Gastroesophageal sphincter (tissue), 4 donors: ENCODE results near the gene OR10W1. TPM values are rescaled to one million over a fixed set of nuclear protein-coding genes. Genes with fewer than 3 reads are reported as not detected.

Experiments used
- ATAC-seq: fragments of 150-250 bp; one replicate; pipeline ENCODE4 v1.9.1; 2016; ENCODE audit warnings: mild to moderate bottlenecking, moderate library complexity
- H3K27ac ChIP-seq, 4 donors: fragments of 200-600 bp; sonication (generic) in 3 of 4; 1 replicate in 3 of 4; 2 replicates in 1 of 4; pipeline ENCODE4 v1.5.1; 2016 to 2019
- H3K27me3 ChIP-seq: fragments of 200-600 bp; sonication (generic); one replicate; pipeline ENCODE4 v1.5.1; 2019
- H3K36me3 ChIP-seq, 2 donors: fragments of 200-600 bp; sonication (generic); one replicate each; pipeline ENCODE4 v1.5.1; 2019; ENCODE audit warnings: control low read depth in 1 of 2
- H3K4me1 ChIP-seq, 3 donors: fragments of 200-600 bp; sonication (generic); 1 replicate in 2 of 3; 2 replicates in 1 of 3; pipeline ENCODE4 v1.5.1; 2016 to 2019; ENCODE audit warnings: control low read depth in 2 of 3
- H3K4me3 ChIP-seq, 2 donors: fragments of 200-600 bp; sonication (generic); one replicate each; pipeline ENCODE4 v1.5.1; 2019; ENCODE audit warnings: mild to moderate bottlenecking in 1 of 2, moderate library complexity in 1 of 2
- H3K9me3 ChIP-seq, 3 donors: fragments of 200-600 bp; sonication (generic); one replicate each; pipeline ENCODE4 v1.5.1; 2017 to 2019; ENCODE audit warnings: control low read depth in 2 of 3
- EP300 ChIP-seq: sonication (generic); formaldehyde crosslinking; IDR thresholded peaks from one replicate; pipeline ENCODE4 v1.6.1; 2017; ENCODE audit warnings: antibody characterized with exemption, mild to moderate bottlenecking
- POLR2A ChIP-seq, 2 donors: fragments of 450-650 bp; IDR thresholded peaks; one replicate each; pipeline ENCODE4 v1.6.1; 2017; ENCODE audit warnings: antibody characterized with exemption in 2 of 2, mild to moderate bottlenecking in 2 of 2, moderate library complexity in 1 of 2
- POLR2AphosphoS5 ChIP-seq: sonication (generic); formaldehyde crosslinking; IDR thresholded peaks from one replicate; pipeline ENCODE4 v1.6.1; 2017; ENCODE audit warnings: antibody characterized with exemption
- WGBS, 2 donors: methylation state at CpG; one replicate each; pipeline ENCODE4 v1.1.5; 2018; ENCODE audit warnings: low coverage in 1 of 2; 5-methylcytosine and 5-hydroxymethylcytosine counted together
- total RNA-seq, 4 donors: library from RNA; depleted of rRNA; stranded (reverse); fragments of >200 nt; gene quantifications; one replicate each; pipeline ENCODE4 v1.1.0, GENCODE V29; 2016
- TF ChIP-seq, protein P1 (sequence below), 4 experiments: fragments of 200-600 bp in 2 of 4; fragments of 450-650 bp in 2 of 4; sonication (generic) in 1 of 4; IDR thresholded peaks; one replicate each; pipeline ENCODE4 v1.5.1; 2017 to 2019; ENCODE audit warnings: antibody characterized with exemption in 4 of 4, mild to moderate bottlenecking in 2 of 4, moderate library complexity in 2 of 4

The OR10W1 gene, protein sequence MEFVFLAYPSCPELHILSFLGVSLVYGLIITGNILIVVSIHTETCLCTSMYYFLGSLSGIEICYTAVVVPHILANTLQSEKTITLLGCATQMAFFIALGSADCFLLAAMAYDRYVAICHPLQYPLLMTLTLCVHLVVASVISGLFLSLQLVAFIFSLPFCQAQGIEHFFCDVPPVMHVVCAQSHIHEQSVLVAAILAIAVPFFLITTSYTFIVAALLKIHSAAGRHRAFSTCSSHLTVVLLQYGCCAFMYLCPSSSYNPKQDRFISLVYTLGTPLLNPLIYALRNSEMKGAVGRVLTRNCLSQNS
- not detected for total RNA-seq

DNA sequence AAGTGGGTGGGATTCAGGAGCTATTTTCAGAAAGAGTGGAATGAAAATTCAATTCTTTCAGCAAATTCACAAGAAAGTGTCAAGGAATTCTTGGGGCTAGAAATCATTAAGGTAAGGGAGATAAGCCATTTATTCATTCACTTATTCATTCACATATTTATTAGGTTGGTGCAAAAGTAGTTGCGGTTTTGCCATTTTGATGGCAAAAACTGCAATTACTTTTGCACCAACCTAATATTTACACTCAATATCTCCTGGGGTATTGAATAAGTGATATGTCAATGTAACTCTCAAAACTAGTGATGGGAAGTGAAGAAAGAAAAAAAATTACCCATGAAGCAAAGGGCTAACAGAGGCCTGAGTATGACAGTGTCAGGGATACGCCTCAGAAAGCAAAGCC is at the start of gene OR10W1:
Gene OR10W1, minus strand, starts transcription at position 119 of the 400 bp plus-strand sequence. CDS start 402 bp downstream, outside the sequence.
- H3K4me1 ChIP-seq = no peaks in the 10 kb centered on the region
- H3K4me3 ChIP-seq = no peak within 1 kb of the TSS
- TF ChIP-seq, protein P1, sequence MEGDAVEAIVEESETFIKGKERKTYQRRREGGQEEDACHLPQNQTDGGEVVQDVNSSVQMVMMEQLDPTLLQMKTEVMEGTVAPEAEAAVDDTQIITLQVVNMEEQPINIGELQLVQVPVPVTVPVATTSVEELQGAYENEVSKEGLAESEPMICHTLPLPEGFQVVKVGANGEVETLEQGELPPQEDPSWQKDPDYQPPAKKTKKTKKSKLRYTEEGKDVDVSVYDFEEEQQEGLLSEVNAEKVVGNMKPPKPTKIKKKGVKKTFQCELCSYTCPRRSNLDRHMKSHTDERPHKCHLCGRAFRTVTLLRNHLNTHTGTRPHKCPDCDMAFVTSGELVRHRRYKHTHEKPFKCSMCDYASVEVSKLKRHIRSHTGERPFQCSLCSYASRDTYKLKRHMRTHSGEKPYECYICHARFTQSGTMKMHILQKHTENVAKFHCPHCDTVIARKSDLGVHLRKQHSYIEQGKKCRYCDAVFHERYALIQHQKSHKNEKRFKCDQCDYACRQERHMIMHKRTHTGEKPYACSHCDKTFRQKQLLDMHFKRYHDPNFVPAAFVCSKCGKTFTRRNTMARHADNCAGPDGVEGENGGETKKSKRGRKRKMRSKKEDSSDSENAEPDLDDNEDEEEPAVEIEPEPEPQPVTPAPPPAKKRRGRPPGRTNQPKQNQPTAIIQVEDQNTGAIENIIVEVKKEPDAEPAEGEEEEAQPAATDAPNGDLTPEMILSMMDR (IDR thresholded peaks at IDR 0.05) = no peak
- TF ChIP-seq POLR2AphosphoS5 = no peak
- TF ChIP-seq POLR2A (IDR thresholded peaks at IDR 0.05) = no peak
- no peak for TF ChIP-seq EP300
- no peak for ATAC-seq
- H3K27ac ChIP-seq = no peak within 1 kb of the TSS
- no peaks in the 10 kb centered on the region for H3K27me3 ChIP-seq
- H3K36me3 ChIP-seq = no peaks in the 10 kb centered on the region
- peaks cover 0 to 7% (median 0%) of the 10 kb centered on the region in 3 donors for H3K9me3 ChIP-seq
- WGBS, 2 donors = 78 to 81% methylated on average over 2 of the region's 2 CpGs

DNA sequence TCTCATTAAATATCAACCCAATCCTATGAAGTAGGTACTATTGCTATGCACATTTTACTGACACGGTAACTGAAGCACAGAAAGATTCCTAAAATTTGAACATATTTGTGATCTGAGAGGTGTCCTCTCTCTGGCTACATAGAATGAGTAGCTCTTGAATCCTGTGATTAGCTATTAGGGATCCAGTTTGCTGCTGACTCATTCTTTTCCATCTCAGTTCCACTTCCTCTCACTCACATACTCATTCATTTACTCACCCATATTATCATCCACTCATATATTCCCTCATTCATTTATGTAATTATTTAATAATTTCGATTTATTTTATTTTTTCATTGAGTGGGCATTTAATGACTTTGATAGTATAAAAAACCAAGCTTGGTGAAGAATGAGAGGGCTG is 48.1 kb upstream of the OR10W1 start:
- H3K27ac ChIP-seq = no peak overlapping the region
- H3K9me3 ChIP-seq = no peaks in the 10 kb centered on the region
- no peaks in the 10 kb centered on the region for H3K4me1 ChIP-seq
- no peak overlapping the region for H3K4me3 ChIP-seq
- H3K36me3 ChIP-seq = no peaks in the 10 kb centered on the region
- no peaks in the 10 kb centered on the region for H3K27me3 ChIP-seq
- WGBS, 2 donors = 66 to 78% methylated on average over 2 of the region's 2 CpGs
- no peak for ATAC-seq
- TF ChIP-seq POLR2A (IDR thresholded peaks at IDR 0.05) = no peak
- TF ChIP-seq, protein P1 (IDR thresholded peaks at IDR 0.05) = no peak
- TF ChIP-seq POLR2AphosphoS5 = no peak
- no peak for TF ChIP-seq EP300

DNA sequence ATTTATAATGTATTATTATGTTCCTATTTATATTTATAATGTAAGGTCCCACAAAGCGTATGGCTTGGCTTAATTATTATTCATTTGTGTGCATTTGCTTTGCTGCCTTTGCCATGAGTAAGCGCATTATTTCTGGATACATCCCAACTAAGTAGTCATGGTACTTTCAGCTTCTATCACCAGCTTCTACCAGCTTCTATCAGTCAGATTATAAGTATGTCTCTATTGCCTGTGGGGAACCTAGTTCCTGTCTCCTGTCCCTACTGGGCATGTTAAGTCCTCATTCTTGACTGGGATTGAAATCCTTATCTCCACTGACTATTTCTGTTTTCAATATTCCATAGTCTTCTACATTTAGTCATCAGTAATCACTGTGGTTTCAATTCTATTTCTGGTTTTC is 33.5 kb upstream of the OR10W1 start:
- Histone ChIP-seq H3K36me3 (no peaks in the 10 kb centered on the region), H3K9me3 (no peaks in the 10 kb centered on the region), H3K27me3 (no peaks in the 10 kb centered on the region), H3K4me3 (no peak overlapping the region), H3K4me1 (no peaks in the 10 kb centered on the region), H3K27ac (no peak overlapping the region)
- TF ChIP-seq EP300 = no peak
- TF ChIP-seq, protein P1 (IDR thresholded peaks at IDR 0.05) = no peak
- TF ChIP-seq POLR2AphosphoS5 = no peak
- no peak for TF ChIP-seq POLR2A (IDR thresholded peaks at IDR 0.05)
- 88 to 92% methylated on average over 2 of the region's 2 CpGs for WGBS, 2 donors
- ATAC-seq = no peak

DNA sequence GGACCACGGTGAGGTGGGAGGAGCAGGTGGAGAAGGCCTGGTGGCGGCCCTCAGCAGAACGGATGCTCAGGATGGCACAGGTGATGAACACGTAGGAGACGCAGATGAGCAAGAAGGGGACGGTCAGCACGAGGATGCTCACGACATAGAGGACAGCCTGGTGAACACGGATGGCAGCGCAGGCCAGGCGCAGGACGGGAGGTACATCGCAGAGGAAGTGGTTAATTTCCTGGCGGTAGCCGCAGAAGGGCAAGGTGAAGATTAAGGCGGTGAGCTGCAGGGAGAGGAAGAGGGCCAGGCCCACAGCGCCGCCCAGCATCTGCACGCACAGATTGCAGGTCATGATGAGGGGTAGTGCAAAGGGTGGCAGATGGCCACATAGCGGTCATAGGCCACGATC is 24.0 kb upstream of the OR10W1 start:
- H3K4me3 ChIP-seq = no peak overlapping the region
- 89 to 94% methylated on average over 14 of the region's 21 CpGs for WGBS, 2 donors
- TF ChIP-seq, protein P1 (IDR thresholded peaks at IDR 0.05) = no peak

DNA sequence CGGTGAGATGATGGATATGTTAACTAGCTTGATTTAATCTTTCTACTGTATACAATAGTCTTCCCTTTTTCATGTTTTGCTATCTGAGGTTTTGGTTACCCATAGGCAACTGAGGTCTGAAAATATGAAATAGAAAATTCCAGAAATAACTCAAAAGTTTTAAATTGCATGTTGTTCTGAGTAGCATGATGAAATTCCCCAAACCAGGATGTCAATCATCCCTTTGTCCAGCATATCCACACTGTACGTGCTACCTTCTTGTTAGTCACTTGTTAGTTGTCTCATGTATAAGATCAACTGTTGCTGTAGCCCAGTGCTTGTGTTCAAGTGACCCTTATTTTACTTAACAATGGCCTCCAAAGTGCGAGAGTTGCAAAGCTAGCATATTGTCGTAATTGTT is 21.2 kb upstream of the OR10W1 start:
- Histone ChIP-seq H3K36me3 (no peaks in the 10 kb centered on the region), H3K4me3 (no peak overlapping the region), H3K27me3 (peaks cover 6% of the 10 kb centered on the region), H3K27ac (no peak overlapping the region), H3K9me3 (no peaks in the 10 kb centered on the region), H3K4me1 (no peaks in the 10 kb centered on the region)
- 62 to 79% methylated on average over 4 of the region's 4 CpGs for WGBS, 2 donors
- TF ChIP-seq, protein P1 (IDR thresholded peaks at IDR 0.05) = no peak
- TF ChIP-seq POLR2A (IDR thresholded peaks at IDR 0.05) (no peak), POLR2AphosphoS5 (no peak), EP300 (no peak)
- no peak for ATAC-seq

More for the DNA sequence above, 24.0 kb upstream of the OR10W1 start:
- no peaks in the 10 kb centered on the region for H3K4me1 ChIP-seq
- H3K27me3 ChIP-seq = peaks cover 6% of the 10 kb centered on the region
- no peak for ATAC-seq
- no peak overlapping the region for H3K27ac ChIP-seq
- no peaks in the 10 kb centered on the region for H3K9me3 ChIP-seq
- H3K36me3 ChIP-seq = no peaks in the 10 kb centered on the region
